NCI-H774 (cell line): ENCODE results near the gene PPP4C.
A peak's percentile ranks its signal among the peaks of the same experiment; 100 is the strongest.

Source experiments
- DNase-seq: peaks from one replicate; lab custom pipeline; 2025; lab: John Stamatoyannopoulos, UW

The PPP4C gene

DNA sequence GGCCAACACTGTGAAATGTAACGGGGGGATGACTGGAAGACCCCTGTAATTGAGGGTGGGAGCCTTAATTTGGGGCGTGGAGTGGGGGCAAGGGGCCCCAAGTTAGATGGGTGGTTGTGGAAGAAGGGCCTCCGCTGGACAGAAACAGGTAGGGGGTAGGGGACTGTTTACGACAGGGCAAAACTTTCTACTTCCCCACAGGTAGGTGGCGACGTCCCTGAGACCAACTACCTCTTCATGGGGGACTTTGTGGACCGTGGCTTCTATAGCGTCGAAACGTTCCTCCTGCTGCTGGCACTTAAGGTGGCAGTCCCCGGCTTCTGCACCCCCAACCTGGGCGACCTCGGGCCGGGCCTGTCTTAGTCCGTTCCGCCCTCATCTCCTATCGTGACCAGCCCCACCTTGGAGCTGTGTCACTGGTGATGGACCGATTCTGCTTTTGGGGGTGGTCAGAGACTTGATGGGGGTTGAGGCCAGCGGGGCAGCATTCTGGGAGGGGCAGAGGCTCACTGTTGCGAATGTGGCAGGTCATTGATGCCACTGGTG is 6.8 kb downstream of the PPP4C start:
- DNase-seq: no peak

DNA sequence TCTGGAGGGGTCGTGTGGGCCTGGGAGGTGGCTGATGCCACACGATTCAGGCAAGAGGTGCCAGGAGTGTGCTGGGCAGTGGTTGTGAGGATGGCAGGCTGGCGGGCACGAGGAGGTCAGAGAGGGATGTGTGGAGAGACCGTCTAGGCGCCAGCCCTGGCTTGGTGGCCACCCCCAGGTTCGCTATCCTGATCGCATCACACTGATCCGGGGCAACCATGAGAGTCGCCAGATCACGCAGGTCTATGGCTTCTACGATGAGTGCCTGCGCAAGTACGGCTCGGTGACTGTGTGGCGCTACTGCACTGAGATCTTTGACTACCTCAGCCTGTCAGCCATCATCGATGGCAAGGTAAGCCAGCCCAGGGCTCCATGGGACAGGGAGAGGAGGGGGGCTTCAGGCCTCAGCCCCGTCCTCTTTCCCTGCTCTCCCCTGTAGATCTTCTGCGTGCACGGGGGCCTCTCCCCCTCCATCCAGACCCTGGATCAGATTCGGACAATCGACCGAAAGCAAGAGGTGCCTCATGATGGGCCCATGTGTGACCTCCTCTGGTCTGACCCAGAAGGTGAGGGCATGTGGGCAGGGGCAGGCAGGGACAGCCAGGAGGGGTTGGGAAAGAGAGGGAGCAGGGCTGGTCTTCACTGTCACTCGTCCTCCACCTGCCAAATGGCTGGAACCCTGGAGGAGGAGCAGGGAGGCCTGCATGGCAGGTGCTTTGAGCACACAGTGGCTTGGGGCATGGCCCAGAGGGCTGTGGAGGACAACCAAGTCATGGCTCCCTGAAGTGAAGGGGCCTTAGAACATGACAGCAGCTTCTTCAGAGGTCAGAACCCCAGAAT is 7.6 kb downstream of the PPP4C start:
- DNase-seq: no peak

DNA sequence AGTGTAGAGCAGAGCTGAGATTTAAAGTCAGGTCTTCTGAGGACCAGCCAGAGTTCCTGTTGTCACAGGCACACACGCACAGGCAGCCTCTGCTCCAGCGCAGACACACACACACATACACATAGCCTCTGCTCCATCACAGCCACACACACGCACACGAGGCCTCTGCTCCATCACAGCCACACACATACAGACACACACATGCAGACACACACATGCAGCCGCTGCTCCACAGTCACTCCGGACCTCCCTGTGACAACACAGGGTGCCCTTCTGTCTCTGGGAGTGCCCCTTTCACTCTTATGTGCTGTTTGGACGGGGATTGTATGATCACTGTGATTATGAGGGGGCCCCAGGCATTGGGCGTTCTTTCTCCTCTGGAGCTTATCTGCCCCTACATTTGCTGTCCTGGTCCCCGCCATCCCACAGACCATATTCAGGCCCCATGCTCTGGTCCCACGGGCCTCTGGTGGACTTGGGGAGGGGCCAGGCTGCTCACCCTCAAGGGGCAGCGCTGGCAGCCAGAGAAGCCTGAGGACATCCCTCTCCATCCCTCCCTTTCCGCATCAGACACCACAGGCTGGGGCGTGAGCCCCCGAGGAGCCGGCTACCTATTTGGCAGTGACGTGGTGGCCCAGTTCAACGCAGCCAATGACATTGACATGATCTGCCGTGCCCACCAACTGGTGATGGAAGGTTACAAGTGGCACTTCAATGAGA is 8.5 kb downstream of the PPP4C start:
- no peak for DNase-seq

DNA sequence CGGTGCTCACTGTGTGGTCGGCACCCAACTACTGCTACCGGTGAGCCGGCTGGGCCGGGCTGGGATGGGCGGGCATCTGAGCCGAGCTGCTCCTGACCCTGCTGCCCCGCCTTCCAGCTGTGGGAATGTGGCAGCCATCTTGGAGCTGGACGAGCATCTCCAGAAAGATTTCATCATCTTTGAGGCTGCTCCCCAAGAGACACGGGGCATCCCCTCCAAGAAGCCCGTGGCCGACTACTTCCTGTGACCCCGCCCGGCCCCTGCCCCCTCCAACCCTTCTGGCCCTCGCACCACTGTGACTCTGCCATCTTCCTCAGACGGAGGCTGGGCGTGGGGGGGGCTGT is 9.0 kb downstream of the PPP4C start:
- DNase-seq: no peak

DNA sequence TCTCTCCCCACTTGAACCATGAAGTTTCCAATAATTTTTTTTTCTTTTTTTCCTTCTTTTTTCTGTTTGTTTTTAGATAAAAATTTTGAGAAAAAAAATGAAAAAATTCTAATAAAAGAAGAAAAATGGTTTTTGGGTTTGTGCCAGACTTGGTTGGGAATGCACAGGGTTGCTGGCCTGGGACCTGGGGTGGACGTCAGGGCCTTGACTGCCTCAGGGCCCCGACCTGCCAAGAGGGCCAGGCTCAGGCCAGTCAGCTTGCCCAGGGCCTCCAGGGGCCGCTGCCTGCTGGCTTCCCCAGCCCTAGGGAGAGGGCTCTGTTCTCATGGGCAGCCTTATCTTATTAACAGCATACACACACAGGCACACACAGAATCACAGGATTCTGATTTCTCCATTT is 9.5 kb downstream of the PPP4C start:
- DNase-seq: no peak

DNA sequence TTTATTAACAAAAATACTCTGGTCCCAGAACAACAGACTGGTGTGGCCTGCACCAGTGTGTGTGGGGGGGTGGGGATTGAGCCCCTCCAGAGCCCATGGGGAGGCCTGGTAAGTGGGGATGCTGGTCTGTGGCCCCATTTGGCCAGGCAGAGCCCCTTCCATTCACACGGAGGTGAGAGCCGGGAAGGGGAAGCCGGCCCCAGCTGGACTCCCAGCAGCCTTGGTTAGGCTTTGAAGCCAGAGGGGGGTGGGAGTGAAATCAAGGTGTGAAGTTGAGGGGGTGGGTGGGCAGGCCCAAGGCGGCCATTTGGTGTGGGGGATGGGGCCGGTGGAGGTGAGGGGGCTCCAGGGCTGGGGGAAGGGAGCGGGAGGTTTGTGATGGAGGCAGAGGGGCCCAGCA is 10.0 kb downstream of the PPP4C start:
- no peak for DNase-seq

DNA sequence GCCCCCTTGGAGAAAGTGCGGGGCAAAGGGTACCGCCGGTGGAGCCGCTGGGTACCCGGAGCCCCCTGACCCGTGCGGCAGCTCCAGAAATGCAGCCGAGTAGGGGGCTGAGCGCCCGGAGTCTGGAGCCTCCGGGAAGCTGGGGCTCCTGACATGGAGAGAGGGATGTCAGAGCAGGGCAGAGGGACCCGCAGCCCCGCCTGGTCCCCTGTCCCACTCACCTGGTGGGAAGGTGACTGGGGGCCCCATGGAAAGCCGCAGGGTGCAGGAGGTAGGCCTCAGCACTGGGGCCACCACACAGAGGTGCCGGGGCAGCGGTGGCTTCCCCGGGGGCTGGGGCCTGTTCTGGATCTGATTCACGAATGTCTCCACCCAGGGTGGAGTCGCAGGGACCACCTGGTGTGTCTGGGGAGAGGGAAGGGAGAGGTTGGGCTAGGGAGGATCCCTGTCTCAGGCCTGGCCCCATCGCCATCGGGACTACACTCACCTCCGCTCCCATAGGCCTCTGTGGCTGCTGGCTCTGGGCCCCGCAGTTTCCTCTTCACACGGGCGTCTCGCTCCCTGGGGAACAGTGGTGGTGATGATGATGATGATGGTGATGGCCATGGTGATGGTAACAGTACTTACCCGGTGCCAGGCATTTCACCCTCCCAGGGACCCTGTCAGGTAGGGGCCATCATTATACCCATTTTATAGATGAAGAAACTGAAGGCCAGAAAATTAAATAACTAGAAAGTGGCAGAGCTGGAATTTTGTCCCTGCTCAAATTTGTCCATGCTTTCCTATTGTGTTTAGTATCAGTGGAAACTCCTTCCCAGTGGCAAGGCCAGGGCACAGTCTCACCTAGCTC is 10.7 kb downstream of the PPP4C start:
- DNase-seq: no peak

DNA sequence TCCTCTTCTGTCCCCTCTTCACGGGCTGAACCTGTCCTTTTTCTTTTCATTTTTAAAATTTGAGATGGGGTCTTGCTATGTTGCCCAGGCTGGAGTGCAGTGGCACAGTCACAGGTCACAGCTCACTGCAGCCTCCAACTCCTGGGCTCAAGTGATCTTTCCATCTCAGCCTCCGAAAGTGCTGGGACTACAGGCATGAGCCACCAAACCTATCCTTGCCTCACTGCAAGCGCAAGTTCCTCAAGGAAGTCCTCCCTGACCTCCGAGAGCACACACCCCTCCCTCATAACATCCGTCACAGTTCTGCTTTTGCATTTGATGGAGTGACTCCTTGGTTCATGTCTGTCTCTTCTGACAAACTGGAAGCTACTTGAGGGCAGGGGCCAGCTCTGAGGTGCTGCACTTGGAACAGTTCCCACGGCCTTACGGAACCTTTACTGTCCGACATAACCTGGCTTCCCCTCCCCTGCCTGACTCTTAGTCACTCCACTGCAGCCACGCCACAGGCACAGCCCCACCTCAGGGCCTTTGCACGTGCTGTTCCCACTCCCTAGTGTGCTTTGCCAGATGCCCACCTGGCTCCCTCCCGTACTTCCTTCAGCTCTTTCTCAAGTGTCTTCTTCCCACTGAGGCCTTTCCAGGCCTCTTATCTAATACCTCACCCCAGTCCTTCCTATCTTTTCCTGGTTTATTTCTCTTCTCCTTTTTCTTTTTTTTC is 11.5 kb downstream of the PPP4C start:
- DNase-seq: no peak

DNA sequence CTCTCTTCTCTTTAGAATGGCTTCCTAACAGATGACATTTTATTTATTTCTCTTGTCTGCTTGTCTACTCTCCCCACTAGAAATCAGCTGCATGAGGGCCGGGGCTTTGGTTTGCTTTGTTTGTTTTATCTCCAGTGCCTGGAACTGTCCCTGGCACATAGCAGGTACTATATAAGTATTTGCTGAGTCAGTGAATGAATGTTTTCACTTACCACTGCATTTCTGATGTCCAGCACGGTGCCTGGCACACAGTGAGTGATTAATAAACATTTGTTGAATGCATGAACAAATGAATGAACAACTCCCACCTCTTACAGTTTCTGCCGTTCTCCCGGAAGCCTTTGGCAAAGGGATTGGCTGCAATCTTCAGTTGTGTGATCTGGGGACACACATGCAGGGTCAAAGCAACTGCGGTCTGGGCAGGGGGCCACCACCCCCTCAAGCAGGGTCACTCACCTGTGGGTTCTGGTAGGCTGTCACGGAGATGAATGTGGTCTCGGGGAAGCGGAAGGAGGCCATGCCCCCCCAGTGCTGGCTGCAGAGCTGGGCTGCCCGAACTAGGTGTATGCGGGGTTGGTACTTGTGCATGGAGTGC is 12.5 kb downstream of the PPP4C start:
- DNase-seq: no peak

DNA sequence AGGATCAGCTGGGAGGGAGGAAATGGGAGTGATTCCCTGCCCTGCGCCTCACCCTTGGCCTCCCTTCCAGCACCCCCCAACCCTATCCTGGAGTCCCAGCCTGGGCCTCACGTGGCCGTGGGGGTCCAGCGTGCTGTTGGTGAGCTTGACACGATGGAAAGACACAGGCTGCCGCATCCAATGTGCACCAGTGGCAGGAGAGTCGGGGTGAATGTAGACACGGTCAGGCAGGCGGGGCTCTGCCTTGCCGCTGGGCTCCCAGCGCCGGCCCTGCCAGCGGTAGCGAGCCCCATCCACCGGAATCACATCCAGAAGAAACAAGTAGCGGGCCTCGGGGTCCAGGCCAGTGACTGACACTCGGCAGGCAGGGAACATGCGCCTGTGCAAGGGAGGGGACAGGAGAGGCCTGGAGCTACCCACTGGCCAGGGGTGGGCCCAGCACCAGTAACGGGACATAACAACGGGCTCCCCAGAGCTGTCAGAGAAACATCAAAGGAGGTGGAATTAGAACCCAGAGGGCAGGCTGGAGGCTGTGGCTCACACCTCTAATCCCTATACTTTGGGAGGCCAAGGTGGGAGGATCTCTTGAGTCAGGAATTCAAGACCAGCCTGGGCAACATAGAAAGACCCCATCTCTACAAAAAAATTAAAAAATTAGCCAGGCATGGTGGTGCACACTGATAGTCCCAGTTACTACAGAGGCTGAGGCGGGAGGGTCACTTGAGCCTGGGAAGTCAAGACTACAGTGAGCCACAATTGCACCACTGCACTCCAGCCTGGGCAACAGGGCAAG is 13.2 kb downstream of the PPP4C start:
- no peak for DNase-seq

DNA sequence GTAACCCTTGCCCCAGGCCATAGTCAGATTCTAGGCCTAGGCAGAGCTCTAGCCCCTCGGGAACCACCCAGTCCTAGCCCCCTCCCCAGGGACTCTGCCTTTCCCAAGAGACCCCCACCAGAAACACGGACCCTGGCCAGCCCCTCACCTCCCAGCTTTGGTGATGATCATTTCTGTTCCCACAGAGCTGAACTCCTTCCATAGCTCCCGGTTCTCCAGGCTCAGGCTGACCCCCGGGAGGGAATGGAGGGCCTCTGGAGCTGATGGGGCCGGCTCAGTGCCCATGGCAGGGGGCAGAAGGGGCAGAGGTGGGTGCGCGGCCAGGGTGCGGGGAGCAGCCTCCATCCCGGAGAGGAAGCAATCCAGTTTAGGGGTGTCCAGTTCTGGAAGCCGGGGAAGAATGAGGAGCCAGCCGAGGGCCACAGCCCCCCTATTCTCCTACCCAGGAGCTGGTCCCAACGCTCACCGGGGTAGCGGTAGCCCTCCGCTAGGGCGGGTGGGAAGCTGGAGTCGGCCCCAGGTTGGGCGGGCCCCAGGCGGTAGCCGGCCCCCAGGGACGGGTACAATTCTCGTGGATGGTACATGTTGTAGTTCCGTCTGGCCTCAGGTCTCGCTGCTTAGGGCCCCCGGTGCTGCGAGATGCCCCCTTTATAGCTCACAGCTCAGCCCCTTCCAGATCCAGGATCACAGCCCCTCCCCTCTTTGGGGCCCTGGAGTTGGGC is 15.0 kb downstream of the PPP4C start:
- no peak for DNase-seq

DNA sequence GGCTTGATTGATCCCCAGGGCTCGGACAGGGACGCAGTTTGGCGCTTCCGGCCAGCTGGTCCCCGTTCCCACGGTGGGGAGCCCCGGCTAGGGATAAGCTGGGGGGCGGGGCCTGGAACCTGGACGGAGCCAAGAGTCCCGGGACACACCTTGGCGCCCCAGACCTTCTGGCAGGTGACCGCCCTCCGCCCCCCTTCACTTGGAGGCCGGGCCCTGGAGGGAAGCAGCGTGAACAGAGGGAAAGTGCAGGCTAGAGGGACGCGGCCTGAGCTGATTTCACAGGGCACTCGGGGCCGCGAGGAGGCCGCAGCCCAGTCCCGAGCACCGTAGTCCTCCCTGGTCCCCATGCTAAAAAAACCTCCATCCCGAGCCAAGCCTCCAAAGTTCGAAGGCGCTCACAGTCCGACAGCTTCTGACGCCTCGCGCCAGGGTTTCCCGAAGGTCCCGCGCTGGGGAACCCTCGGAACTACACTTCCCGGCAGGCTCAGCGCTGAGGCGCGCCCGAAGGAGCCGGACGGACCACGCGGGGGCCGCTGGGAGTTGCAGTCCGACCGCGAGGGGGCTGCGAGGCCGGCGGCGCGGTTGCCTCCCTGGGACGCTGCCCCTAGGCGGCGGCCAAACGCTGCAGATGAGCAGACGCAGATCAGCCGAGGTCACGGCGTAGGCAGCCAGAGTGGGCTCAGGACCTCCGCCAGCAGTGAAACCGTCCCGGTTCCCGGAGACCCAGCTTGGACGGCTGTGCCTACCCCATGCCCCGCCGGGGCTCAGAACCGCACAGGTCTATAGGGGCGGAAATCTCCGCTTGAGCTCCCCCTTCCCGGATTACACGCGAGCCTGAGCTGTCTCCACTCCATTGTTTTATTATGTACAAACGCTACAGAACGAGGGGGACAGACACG is 15.9 kb downstream of the PPP4C start, which contains the start of gene TBX6:
Gene TBX6 (minus strand): TSS at position 451 of the 899 bp plus-strand sequence. CDS start 731 bp downstream, outside the sequence.
- peak; percentile 89 for DNase-seq

DNA sequence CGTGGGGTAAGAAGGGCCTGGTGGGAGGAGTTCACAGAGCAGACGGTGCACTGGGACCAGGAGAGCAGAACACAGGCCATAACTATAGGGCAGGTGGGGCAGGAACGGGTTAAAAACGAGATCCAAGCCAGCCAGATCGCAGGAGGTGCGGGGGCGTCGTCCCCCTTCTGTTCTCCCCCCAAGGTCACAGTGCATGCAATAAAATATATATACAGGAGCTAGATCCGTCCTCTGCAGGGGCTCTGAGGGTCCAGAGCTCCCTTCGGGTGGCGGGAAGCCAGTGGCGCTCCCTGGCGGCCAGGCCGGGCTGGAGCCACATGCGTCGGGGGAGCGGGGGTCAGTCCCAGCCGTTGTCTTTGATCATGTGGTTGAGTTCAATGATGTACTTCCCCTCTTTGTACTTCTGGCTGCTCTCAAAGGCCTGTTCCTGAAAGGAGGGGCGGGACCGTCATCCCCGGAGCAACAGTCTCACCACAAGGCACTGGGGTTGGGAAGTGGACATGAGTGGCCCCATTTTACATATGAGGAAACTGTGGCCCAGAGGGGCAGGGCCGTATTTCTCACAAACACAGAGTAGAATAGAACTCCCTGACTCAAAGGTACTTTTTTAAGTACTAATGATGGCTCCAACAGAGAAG is 16.7 kb downstream of the PPP4C start:
- peak; percentile 75 for DNase-seq

DNA sequence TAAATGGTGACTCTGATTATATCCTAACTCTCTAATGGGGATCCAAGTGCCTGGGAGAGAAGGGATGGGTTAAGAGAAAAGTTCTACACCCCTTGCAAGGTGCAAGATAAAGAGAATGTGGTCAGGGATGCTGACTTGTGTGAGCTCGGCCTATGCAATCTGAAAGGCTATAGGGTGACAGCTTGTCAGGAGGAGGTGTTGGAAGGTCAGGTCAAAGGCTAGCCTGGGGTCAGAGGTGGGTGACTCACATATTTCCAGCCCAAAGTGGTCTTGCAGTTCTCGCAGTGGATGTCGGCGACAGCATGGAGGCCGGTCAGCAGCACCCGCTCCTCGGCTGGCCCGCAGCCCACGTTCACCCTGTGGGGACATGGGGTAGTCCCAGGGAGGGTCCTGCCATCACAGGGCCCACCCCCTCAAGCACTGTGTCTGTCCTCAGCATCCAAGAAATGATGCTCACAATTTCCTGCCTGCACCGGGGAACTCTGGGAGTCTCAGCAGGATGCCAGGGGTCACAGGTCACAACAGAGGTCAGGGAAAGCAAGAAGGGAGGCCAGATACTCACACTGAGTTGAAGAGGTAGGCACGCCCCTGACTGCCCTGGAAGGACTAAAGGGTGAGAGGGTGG is 18.9 kb downstream of the PPP4C start:
- DNase-seq: no peak

DNA sequence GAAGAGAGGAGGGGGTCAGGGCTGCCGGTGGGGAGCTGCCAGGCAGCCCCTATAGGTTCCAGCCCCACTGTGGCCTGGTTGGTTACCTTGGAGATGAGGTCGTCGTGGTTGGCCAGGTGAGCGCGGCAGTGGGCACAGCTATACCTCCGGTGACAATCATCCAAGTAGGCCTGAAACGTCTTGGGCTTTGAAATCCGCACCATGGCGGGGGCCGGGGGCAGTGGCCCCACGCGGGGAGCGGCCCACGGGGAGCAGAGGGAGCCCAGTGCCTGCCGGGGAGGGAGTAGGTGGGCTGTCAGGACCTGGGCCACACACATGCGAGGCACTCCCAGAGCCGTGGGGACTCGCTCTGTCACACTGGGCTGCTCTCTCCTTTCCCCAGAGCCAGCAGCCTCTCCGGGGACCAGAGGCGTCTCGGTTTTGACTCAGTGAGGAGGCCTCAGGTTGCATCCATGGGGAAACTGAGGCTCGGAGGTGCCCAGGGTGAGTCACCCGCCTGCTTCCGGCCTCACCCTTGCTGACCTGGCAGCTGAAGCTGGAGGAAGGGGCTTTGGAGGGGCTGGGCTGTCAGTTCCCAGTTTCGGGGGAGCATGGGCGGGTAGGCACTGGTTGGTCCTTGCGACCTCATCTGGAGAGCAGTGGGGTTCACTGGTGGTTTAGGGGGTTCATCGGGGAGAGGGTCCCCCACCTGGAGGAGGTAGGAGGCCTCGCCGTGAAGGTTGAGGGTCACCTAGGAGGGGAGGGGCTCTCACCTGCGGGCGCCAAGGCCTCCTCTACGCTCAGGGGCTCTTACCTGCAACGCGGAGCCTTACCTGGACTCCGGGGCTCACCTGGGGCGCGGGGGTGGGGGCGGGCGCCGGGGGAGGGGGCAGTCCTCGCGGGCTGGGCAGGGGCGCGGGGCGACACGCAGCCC is 19.6 kb downstream of the PPP4C start:
- DNase-seq: no peak

DNA sequence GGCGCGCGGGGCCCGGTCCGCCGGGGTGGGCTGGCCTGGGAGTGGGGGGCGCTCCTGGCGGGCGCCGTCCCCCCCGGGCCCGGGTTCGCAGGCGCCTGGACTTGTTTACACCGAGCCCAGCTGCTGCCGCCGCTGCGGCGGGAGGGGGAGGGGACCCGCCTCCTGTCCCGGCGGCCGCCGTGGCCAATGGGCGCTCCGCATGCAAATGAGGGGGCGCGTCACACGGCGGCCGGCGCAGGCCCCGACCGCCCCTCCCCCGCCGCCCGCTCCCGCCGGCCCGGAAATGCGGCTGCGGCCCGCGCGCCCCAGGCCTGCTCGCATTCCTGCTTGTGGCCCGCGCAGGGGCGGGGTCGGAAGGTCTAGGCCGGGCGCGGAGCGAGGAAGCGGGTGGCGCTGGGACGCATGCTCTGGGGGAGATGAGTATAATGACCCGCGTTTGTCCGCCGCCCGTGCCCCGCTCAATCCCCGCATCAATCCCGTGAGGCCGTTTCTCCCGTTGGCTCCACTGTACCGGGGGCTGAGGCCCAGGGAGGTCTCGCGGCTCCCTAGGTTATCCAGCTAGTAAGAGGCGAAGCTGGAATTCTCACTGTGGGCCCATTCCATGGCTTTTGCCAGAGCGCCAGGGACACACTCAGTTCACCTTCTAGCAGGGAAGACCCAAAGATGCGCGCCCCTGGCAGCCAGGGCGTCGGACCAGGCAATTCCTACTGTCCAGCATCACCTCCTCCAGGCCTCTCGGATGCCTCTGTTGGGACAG is 20.5 kb downstream of the PPP4C start, which contains the start of gene YPEL3:
Gene YPEL3 (minus strand): TSS at position 109 of the 757 bp plus-strand sequence. CDS start 731 bp downstream, outside the sequence.
- DNase-seq: peak; percentile 86
